GM19467 (cell line): ENCODE measurements around the gene OR5C1.
"Not testable (repeated sequence)": the region's sequence is repeated elsewhere in the genome, so short reads cannot be mapped to it uniquely, and the experiment has no call there.

Experiments used
- ATAC-seq: cut with Tn5 transposase; IDR thresholded peaks from one replicate; pipeline ENCODE4 v1.9.1; 2021; ENCODE audit warnings: mild to moderate bottlenecking, moderate library complexity; ENCODE audit not compliant: unreplicated experiment

OR5C1 gene

GRCh38 chr9:122788831-122789230 is at the start of gene OR5C1:
Gene OR5C1 (plus strand): TSS chr9:122788933. CDS start chr9:122788933, 0 bp downstream.
- no peak for ATAC-seq

- ATAC-seq = no peak
These were observed 46.7 kb upstream of the OR5C1 start, which contains the start of gene OR1L6 for GRCh38 chr9:122742003-122742402. Gene OR1L6 (plus strand): TSS chr9:122742303. CDS start chr9:122749848, 7,545 bp downstream.

- ATAC-seq = no peak
These were observed 33.9 kb upstream of the OR5C1 start for GRCh38 chr9:122754825-122755224.

- no peak for ATAC-seq
These were observed 20.9 kb upstream of the OR5C1 start for GRCh38 chr9:122767817-122768216.

DNA sequence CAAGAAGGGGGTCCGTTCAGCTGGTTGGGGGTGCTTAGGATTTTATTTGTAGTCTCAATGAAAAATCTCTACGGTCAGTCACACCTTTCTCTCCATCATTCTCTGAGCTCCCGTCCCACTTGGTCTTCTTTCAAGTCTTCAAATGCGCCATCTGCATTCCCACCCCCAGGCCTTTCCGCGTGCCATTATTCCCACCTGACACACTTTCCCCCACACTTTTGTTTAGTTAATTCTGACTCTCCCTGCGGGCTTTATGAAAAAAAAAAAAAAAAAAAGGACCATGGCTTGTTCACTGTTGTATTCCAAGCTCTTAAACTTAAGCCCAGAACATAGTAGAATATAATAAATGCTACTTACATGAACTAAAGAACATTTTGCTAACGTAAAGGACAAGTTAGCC is 11.7 kb upstream of the OR5C1 start:
- ATAC-seq = no peak

DNA sequence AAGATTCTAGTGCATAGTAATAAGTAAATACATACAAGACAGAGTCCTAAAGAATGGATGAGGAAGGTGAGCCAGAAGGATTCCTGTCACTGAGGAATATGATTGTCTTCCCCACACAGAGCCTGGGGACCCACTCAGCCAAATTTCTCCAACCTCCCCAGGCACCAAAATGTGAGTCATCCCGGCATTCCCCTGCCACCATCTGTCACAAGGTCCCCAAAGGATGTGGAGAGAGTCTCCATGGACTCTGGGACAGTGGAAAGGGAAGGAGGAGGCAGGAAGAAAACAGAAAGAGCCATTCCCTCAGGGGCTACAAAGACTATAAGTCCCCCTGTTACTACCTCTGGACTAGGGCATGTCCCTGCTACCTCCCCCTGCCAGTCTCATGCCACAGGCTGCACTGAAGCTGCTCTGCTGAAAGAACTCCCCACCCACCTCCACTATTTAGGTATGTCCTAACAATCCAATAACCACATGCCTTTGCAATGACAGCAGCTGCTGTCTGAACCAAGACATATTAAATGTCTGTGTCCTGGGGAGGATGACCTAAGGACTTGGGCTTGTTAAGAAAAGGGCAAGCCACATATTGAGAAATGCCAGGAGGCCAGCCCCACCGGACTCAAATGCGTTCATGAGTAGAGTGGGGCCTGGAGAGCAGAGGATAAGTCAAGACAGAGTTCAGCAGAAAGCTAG is 10.7 kb upstream of the OR5C1 start:
- no peak for ATAC-seq

DNA sequence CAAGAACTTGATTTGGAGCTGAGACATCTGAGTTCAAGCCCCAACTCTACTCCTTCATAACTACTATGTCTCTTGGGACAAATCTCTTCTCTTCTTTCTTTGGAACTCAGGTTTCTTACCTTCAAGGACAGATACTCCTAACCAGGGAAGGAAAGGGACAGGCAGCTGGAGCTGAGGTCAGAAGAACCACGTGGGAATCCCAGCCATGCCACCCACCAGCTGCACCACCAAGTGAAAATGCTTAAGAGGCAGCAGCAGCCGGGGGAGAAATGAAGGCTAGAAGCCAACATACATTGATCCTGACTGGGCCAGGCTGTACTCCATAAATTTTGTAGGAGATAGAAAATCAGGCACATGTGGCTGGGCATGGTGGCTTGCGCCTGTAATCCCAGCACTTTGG is 9.6 kb upstream of the OR5C1 start:
- ATAC-seq = no peak

GRCh38 chr9:122780026-122780425 is 8.7 kb upstream of the OR5C1 start:
- no peak for ATAC-seq

DNA sequence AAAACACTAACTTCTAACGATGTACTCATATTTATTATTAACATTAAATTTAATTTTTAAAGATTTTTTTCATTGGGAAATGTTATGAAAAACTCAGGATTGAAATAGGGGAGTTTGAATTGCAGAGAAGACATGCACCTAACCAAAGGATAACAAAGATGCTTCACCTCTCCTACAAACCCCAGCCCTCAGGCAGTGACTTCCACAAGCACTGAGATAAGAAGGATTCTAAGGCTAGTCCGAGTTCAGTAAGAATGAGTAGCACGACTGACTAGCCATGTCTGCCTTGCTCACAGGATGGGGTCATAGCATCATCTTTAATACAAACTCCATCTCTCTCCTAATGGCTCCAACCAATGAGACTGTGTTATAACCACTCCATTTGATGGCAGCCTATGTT is 7.1 kb upstream of the OR5C1 start:
- ATAC-seq = no peak

- no peak for ATAC-seq
These were observed 3.5 kb upstream of the OR5C1 start for GRCh38 chr9:122785269-122785668.

- no peak for ATAC-seq
These were observed 2.4 kb upstream of the OR5C1 start for GRCh38 chr9:122786338-122786737.

GRCh38 chr9:122789256-122790046 is 718 bp downstream of the OR5C1 start:
- no peak for ATAC-seq

- no peak for ATAC-seq
These were observed 3.3 kb downstream of the OR5C1 start for GRCh38 chr9:122791872-122792669.

DNA sequence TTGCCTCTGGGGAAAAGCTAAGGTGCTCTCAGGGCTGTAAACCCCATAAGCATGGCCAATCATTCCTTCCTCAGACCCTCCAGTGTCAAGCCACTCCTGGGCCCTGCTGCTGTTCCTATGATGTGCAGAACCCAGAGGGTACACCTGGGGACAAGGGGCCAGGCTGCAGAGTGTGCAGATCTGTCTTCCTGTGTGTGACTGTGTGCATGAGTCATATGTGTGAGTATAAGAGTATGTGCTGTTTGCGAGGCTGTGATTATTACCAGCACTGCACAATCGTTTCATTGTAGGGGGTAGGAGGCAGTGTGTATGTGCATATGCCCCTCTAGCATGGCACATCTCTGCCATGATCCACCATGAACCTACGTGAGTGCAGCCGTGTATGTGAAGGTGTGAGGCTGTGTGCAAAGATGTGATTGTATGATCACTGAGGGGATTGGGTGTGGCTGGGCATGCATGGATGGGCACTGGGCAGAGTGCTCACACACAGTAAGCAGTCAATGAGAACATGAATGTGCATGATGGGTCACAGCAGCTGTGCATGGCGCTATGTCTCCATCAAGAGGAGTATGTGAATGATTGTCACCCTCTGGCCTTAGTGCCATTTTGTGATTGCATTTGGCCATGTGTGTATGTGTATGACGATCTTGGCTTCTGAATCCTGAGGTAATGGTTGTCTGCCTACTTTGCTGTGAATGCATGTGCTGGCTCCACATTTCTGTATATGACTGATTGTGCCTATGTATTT is 8.8 kb downstream of the OR5C1 start:
- no peak for ATAC-seq

DNA sequence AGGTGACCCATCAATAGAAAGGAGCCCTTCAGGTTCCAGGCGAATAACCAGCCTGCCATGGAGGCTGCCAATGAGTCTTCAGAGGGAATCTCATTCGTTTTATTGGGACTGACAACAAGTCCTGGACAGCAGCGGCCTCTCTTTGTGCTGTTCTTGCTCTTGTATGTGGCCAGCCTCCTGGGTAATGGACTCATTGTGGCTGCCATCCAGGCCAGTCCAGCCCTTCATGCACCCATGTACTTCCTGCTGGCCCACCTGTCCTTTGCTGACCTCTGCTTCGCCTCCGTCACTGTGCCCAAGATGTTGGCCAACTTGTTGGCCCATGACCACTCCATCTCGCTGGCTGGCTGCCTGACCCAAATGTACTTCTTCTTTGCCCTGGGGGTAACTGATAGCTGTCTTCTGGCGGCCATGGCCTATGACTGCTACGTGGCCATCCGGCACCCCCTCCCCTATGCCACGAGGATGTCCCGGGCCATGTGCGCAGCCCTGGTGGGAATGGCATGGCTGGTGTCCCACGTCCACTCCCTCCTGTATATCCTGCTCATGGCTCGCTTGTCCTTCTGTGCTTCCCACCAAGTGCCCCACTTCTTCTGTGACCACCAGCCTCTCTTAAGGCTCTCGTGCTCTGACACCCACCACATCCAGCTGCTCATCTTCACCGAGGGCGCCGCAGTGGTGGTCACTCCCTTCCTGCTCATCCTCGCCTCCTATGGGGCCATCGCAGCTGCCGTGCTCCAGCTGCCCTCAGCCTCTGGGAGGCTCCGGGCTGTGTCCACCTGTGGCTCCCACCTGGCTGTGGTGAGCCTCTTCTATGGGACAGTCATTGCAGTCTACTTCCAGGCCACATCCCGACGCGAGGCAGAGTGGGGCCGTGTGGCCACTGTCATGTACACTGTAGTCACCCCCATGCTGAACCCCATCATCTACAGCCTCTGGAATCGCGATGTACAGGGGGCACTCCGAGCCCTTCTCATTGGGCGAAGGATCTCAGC is 11.6 kb downstream of the OR5C1 start, which contains the start of gene OR1K1:
Gene OR1K1 (plus strand): TSS at position 58 of the 995 bp plus-strand sequence. CDS start 0 bp downstream, at position 58.
- ATAC-seq = no peak

DNA sequence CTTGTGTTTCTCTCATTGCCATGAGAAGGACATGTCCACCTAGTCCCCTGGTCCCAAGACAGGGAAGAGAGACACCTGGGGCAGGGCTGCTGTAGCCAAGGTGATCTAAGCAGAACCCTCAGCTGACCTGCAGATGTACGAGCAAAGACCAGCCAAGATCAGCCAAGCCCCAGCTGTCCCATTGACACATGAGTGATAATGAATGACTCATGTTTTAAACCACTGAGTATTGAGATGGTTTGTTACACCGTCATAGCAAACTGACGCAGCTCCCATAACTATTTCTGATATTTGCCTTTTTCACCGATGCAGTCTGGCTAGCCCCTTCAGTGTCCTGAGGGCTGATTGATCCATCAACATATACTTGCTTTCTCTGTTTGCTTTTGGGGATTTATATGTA is 17.9 kb downstream of the OR5C1 start:
- no peak for ATAC-seq

DNA sequence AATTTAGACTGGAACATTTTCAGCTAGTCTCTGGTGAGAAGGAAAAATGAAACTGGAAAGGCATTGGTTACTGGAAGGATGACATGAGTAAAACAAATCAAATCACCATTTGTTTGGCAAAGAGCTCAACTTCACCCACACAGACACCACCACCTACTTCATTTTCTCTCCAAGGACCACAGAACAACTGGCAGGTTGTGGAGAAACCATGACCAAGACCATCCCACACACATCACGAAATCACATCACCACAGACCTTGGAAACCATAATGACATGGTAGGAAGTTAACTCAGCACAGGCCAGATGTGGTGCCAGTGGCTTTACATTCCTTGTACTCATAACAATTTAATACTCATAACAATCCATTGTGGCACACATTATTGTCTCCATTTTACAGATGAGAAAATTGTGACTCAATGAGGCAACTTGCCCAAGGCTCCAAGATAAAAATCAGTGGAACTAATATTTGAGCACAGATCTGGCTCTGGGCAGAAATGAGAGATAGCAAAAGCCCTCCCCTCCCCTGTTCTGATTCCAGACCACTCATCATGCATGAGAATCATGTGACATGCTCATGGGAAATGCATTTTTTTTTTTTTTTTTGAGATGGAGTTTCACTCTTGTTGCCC is 18.7 kb downstream of the OR5C1 start:
- no peak for ATAC-seq

GRCh38 chr9:122808141-122808540 is 19.4 kb downstream of the OR5C1 start:
- ATAC-seq = no peak

DNA sequence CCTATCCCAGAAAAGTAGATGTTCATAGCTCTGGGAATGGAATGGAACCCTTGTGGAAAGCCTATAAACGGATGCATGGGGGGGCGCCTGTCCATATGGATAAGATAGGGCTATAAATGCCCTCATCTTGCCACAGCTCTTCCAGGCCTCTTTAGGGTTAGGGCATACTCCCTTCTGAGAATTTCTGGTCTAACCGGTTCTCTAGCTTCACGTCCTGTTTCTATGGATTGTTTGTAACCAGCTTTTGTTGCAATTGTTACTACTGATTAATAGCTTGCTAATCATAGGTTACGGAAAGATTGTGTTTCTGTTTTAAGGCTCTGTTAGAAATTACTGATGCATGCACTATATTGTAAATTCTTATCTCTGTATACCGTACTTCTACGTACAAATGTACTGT is 20.5 kb downstream of the OR5C1 start:
- ATAC-seq = not testable (repeated sequence)
